NCI-H1436 treated with DMSO at 0.1 percent for 48 hours (cell line): Measurements from ENCODE around the gene SLC7A4.

Experiments used
- DNase-seq: peaks from one replicate; lab custom pipeline; 2025; lab: John Stamatoyannopoulos, UW

The SLC7A4 gene

GRCh38 chr22:20997536-20998257 lies 34.7 kb downstream of the SLC7A4 start:
- no peak for DNase-seq

GRCh38 chr22:20996598-20997535 lies 35.5 kb downstream of the SLC7A4 start:
- no peak for DNase-seq

- no peak for DNase-seq
These were observed 36.3 kb downstream of the SLC7A4 start for GRCh38 chr22:20996031-20996410.

DNA sequence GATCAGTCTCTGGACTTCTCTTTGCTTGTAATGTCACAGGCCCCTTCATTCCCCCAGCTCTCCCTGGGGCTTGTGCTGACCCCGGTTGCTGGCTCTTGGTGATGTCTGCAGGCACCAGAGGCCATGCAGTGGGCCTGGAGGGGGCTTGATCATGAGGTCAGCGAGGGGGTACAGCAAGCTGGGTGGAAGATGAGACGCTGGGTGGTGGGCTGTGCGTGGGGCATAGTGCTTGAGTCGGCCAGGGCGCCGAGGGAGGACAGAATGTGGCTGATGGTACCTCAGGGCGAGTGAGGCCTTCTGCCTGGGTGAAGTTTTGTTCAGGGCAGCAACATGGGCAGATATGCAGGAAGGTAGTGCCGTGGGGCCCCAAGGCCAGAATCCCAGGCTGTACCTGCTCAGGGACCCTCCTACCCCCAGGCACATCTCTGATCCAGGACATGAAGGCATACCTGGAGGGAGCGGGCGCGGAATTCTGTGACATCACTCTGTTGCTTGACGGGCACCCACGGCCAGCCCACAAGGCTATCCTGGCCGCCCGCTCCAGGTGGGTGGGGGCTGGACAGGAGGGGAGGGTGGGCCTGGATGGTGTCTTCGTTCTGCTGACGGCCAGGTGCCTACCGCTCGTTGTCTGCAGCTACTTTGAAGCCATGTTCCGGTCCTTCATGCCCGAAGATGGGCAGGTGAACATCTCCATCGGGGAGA lies 36.9 kb downstream of the SLC7A4 start:
- no peak for DNase-seq

- no peak for DNase-seq
These were observed 37.5 kb downstream of the SLC7A4 start for GRCh38 chr22:20994902-20995241.

GRCh38 chr22:20994128-20994901 lies 38.0 kb downstream of the SLC7A4 start:
- no peak for DNase-seq

DNA sequence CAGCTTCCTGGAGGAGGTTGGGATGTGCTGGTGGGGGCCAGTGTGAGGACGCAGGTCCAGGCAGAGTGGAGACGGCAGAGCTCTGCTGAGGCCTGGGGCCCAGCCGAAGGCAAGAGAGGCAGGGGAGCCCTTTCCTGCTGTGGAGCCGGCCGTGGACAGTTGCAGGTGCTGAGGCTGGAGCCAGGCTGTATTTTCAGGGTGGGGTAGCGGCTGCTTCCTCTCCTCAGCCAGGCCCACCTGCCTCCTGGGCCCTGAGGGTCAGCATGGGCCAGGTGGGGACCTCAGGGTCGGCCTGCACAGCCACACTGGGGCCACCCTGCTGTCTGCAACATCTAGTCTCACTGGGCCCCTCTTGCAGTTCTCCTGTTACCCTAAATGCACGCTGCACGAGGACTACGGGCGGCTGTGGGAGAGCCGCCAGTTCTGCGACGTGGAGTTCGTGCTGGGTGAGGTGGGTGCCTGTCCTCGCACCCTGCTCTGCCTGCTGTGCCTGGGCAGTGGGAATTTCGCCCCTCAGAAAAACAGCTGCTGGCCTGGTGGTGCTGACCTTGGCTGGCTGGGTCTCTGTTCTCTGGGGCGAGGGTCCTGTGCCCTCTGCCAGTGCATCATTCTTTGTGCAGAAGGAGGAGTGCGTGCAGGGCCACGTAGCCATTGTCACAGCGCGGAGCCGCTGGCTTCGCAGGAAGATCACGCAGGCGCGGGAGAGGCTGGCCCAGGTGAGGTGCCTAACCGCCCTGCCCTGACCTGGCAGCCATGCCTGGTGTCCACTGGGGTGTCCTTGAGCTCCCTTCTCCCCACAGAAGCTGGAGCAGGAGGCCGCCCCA lies 38.8 kb downstream of the SLC7A4 start:
- DNase-seq = no peak

DNA sequence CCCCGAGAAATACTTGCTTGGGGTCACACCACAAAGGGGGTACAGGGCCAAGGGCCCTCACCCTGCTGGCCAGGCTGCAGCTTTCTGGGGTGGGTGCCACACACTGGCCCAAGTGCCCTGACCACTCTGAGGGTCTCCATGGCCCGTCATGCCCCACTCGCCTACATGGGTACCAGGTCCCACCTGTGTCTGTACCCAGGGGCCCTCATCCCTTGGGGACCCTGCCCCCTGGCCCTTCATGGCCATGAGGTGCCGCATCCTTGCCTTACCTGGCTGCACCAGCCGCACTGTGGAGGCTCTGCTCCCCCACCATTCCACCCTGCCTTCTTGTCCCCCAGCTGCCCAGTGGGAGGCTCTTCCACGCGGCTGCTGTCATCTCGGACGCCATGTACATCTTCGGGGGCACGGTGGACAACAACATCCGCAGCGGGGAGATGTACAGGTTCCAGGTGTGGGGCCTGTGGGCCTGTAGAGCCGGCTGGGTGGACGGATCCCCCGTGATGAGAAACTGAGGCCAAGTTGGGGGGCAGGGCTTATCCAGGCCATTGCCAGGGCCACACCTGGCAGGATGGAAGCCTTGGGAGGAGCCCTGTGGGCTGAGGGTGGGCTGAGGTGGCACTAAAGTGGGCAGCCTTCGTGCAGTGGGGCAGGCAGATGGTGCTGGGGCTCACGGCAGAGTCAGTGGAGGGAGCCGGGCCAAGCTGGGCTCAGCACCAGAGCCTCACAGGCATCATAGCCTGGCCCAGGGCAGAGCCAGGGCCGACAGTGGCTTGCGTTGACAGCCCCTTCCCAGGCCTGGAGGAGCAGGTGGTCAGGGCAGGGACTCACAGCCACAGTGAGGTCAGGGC lies 39.7 kb downstream of the SLC7A4 start:
- no peak for DNase-seq

- no peak for DNase-seq
These were observed 40.3 kb downstream of the SLC7A4 start for GRCh38 chr22:20992056-20992442.

DNA sequence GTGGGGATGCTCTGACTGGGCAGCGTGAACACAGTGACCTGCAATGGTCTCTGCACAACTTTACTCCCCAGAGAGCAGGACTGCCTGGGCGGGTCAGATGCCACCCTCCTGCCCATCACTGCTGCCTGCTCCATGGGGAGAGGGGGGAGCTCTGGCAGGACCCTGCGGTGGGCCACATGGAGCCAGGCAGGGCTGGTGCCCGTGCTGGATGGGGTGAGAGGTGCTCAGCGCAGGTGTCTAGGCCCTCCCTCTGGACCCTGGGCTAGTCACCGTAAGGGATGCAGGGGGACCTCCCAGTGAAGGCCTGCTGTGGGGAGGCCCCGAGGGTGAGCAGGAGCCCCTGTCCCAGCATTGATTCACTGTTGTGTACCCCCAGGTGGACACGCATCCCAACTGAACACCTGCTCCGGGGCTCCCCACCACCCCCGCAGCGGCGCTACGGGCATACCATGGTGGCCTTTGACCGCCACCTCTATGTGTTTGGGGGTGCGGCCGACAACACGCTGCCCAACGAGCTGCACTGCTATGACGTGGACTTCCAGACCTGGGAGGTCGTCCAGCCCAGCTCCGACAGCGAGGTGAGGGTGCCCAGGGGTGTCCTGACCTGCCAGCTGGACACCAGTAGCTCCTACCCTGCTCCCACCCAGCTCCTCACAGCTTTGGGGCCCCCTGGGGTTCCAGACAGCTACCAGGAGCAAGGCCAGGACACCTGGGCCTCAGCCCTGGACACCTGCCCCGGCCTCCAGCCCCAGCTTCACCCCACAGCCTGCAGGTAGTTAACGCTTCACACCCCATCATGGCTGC lies 40.9 kb downstream of the SLC7A4 start:
- no peak for DNase-seq

DNA sequence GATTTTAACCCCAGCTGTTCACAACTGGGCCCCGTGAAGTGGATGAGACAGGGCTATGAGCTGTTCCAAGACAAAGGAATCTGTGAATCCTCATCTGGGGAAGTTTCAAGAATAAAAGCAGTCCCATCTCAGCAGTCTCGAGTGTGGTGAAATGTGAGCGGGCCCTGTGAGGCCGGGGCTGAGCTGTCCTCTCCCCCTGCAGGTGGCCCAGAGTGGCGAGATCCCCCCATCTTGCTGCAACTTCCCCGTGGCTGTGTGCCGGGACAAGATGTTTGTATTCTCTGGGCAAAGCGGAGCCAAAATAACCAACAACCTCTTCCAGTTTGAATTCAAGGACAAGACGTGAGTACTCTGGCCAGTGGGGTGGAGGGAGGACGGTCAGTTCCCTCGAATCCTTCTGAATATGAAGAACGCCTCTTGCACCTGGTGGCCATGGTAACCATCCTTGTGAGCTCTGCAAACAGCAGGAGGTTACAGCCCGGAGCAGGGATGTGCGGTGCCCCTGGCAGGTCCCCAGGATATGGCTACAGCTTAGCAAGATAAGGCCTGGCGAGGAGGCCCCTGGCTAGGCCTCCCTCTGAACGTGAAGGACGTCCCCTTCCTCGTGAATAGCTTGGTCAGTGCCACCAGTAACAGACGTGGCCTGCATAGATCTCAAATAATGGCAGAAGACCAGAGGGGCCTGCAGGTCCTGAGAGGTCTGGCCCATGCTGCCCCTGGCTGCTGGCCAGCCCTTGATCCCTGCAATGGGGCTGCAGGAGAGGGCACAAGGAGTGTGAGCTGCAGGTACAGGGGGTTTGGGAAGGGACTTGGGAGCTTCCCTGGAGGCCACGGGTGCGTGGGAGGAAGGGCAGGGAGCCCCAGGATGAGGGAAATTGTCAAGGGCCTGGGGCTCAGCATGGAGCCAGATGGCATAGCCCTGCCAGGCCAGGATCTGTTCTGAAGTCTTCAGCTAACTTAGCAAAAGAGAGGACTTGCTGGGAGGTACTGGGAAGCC lies 41.9 kb downstream of the SLC7A4 start:
- DNase-seq = no peak

GRCh38 chr22:20989323-20990138 lies 42.8 kb downstream of the SLC7A4 start:
- DNase-seq = no peak

DNA sequence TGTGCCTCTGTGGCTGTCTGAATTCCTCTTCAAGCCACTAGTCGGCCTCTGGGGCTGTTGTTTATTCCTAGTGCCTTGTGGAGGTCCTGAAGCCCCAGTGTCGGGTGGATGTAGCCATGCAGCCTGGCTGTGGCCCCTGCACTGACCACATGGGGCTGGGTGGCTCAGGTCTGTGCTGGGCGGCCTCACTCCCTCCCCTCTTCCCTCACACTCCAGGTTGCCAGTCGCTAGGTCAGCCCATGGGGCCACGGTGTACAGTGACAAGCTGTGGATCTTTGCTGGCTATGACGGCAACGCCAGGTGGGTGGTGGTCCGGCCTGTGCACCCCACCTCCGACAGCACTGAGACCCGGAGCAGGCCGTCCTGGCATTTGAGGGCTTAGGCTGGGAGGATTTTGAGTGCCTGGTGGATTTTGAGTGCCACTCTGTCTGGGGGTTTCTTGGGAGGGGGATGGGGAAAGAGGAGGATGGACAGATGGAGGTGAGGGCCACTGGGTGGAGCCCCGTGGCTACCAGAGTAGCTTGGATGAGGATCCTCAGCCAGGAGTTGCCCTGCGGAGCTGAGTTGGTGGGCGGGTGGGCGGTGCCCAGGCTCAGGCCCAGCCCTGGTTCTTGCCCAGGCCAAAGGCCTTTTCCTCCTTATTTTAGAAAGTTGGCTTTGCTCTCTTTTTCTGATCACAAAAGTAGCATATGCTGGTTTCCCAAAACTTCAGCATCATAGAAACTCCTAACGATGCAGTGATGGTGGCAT lies 43.6 kb downstream of the SLC7A4 start:
- DNase-seq = no peak

- no peak for DNase-seq
These were observed 45.0 kb downstream of the SLC7A4 start for GRCh38 chr22:20987375-20987774.

DNA sequence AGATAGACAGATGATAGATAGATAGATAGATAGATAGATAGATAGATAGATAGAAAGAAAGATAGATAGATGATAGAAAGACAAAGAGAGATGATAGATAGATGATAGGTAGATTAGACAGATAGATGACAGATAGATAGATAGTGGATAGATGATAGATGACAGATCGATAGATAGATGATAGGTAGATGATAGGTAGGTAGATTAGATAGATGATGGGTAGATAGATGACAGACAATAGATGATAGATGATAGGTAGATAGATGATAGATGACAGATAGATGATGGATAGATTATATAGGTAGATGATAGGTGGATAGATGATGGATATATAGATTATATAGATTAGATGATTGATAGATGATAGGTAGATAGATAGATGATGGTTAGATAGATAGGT lies 46.0 kb downstream of the SLC7A4 start:
- DNase-seq = no peak

GRCh38 chr22:20985720-20986119 lies 46.6 kb downstream of the SLC7A4 start:
- no peak for DNase-seq
